Endothelial cell of umbilical vein (primary cell): Measurements from ENCODE around the gene ATP4A. TPM values are rescaled to one million over a fixed set of nuclear protein-coding genes. Genes with fewer than 3 reads are reported as not detected.
A peak's percentile ranks its signal among the peaks of the same experiment; 100 is the strongest.

Experiments used
- BruUV-seq: library from RNA; stranded (reverse); fragments of 400-500 nt; replicated peaks from 2 replicates; lab custom pipeline; 2021; lab: Mats Ljungman, UMichigan
- CTCF ChIA-PET: fragments of 300-600, 350-600 bp; sonication (Branson Sonifier 250); formaldehyde crosslinking; loops from one replicate; lab custom pipeline; 2021; ENCODE audit warnings: antibody characterized with exemption, inconsistent platforms; lab: Charles Lee
- POLR2A ChIA-PET: fragments of 300-600, 350-600 bp; sonication (Branson Sonifier 250); formaldehyde crosslinking; loops from one replicate; lab custom pipeline; 2021; ENCODE audit warnings: antibody characterized with exemption, inconsistent platforms; lab: Charles Lee
- DNase-seq: peaks from one replicate; pipeline ENCODE4 v3.0.0-alpha.2; 2011; ENCODE audit warnings: low read depth, low spot score
- FAIRE-seq: peaks from 2 replicates; lab custom pipeline; 2011; peaks lifted over from hg19 to GRCh38; lab: Jason Lieb, UNC
- H2AFZ ChIP-seq: 2 replicates; pipeline ENCODE4 v1.6.0; 2012; ENCODE audit warnings: low read depth, low read length, control low read depth, inconsistent platforms
- H3K27ac ChIP-seq: 2 replicates; pipeline ENCODE4 v1.5.1; 2011; ENCODE audit warnings: low read depth, mild to moderate bottlenecking, control low read depth, low read length, moderate library complexity; ENCODE audit not compliant: insufficient read depth
- H3K27me3 ChIP-seq, 2 experiments: 2 replicates each; pipeline versions ENCODE4 v1.6.0 to v1.6.1; 2011; ENCODE audit warnings: low read length in 2 of 2, mixed read lengths in 1 of 2; ENCODE audit not compliant: control insufficient read depth in 2 of 2, insufficient read depth in 2 of 2
- H3K36me3 ChIP-seq, 2 experiments: 2 replicates in 1 of 2; 3 replicates in 1 of 2; pipeline ENCODE4 v1.5.1; 2011; ENCODE audit warnings: low read length in 2 of 2, mild to moderate bottlenecking in 1 of 2, moderate library complexity in 1 of 2; ENCODE audit not compliant: control insufficient read depth in 2 of 2, insufficient read depth in 2 of 2; ENCODE audit errors: extremely low read depth in 1 of 2
- H3K4me1 ChIP-seq: 3 replicates; pipeline ENCODE4 v1.5.1; 2011; ENCODE audit warnings: mild to moderate bottlenecking, low read length; ENCODE audit not compliant: control insufficient read depth, insufficient read depth; ENCODE audit errors: extremely low read depth
- H3K4me2 ChIP-seq: 2 replicates; pipeline ENCODE4 v1.6.1; 2011; ENCODE audit warnings: low read length, control low read depth, mixed read lengths; ENCODE audit not compliant: insufficient read depth
- H3K4me3 ChIP-seq, 3 experiments: fragments of 200-600 bp in 1 of 3; sonication (generic), shearing (Covaris generic) in 1 of 3; replicated peaks in 1 of 3; 2 replicates each; pipeline ENCODE4 v1.5.1; 2011 to 2016; ENCODE audit warnings: control low read depth in 3 of 3, low read length in 3 of 3, mild to moderate bottlenecking in 2 of 3, inconsistent platforms in 1 of 3, low read depth in 1 of 3, moderate library complexity in 1 of 3; ENCODE audit not compliant: insufficient read depth in 1 of 3
- H3K79me2 ChIP-seq: 2 replicates; pipeline ENCODE4 v1.6.0; 2012; ENCODE audit warnings: low read length, inconsistent platforms; ENCODE audit not compliant: control insufficient read depth, insufficient read depth
- H3K9ac ChIP-seq: replicated peaks from 2 replicates; pipeline ENCODE3; 2011; ENCODE audit warnings: low read length, control low read depth; ENCODE audit not compliant: insufficient read depth; ENCODE audit errors: extremely low read depth
- H3K9me1 ChIP-seq: replicated peaks from 3 replicates; pipeline ENCODE4 v1.6.0; 2011; ENCODE audit warnings: mild to moderate bottlenecking, low read length; ENCODE audit not compliant: control insufficient read depth, insufficient read depth; ENCODE audit errors: extremely low read depth
- H3K9me3 ChIP-seq: replicated peaks from 2 replicates; pipeline ENCODE4 v1.5.1; 2012; ENCODE audit warnings: low read length, inconsistent platforms; ENCODE audit not compliant: control insufficient read depth, insufficient read depth
- H4K20me1 ChIP-seq: replicated peaks from 2 replicates; pipeline ENCODE3; 2011; ENCODE audit warnings: mild to moderate bottlenecking, low read length; ENCODE audit not compliant: control insufficient read depth, insufficient read depth; ENCODE audit errors: extremely low read depth
- CTCF ChIP-seq, 2 donors: IDR thresholded peaks; 1 replicate in 1 of 2; 2 replicates in 1 of 2; pipeline ENCODE4 v1.5.1; 2011; ENCODE audit warnings: low read length in 2 of 2, mild to moderate bottlenecking in 2 of 2, moderate library complexity in 2 of 2, control low read depth in 1 of 2, inconsistent platforms in 1 of 2, low read depth in 1 of 2; ENCODE audit not compliant: insufficient read depth in 1 of 2; ENCODE audit errors: extremely low read depth in 1 of 2
- EZH2 ChIP-seq: IDR thresholded peaks from 2 replicates; pipeline ENCODE4 v1.6.1; 2012; ENCODE audit warnings: borderline replicate concordance, low read depth, mild to moderate bottlenecking, moderate library complexity, low read length, inconsistent platforms; ENCODE audit not compliant: severe bottlenecking
- FOS ChIP-seq: IDR thresholded peaks from 2 replicates; pipeline ENCODE4 v1.6.1; 2011; ENCODE audit warnings: mild to moderate bottlenecking, low read length, moderate library complexity, borderline replicate concordance; ENCODE audit not compliant: insufficient read depth
- GATA2 ChIP-seq: IDR thresholded peaks from 2 replicates; pipeline ENCODE4 v1.7.0; 2011; ENCODE audit warnings: low read depth, mild to moderate bottlenecking, moderate library complexity, mixed read lengths, low read length; ENCODE audit not compliant: insufficient read length, insufficient read depth
- MAX ChIP-seq: IDR thresholded peaks from 2 replicates; pipeline ENCODE4 v1.6.1; 2011; ENCODE audit not compliant: insufficient read depth, insufficient read length
- POLR2A ChIP-seq: IDR thresholded peaks from 2 replicates; pipeline ENCODE4 v1.6.1; 2012; ENCODE audit warnings: low read depth, mild to moderate bottlenecking, control low read depth, low read length
- POLR2AphosphoS5 ChIP-seq: IDR thresholded peaks from 2 replicates; pipeline ENCODE4 v1.6.1; 2012; ENCODE audit warnings: low read depth, mild to moderate bottlenecking, control low read depth, low read length, moderate library complexity; ENCODE audit not compliant: insufficient read depth
- dilution Hi-C: fragments of 300-500 bp; cut with MboI; formaldehyde crosslinking; loops from one replicate; pipeline ENCODE4 v1.15.0; 2019; ENCODE audit warnings: low sequenced_read_pairs; ENCODE audit not compliant: extremely low pct_ligation_motif_present
- intact Hi-C: fragments of 100-400 bp; cut with micrococcal nuclease; formaldehyde crosslinking; loops from one replicate; pipeline ENCODE4 v1.10.0; 2022
- polyA plus RNA-seq, 4 experiments: library from polyadenylated mRNA; depleted of rRNA in 3 of 4; stranded (reverse) in 3 of 4; unstranded in 1 of 4; fragments of >200 nt; gene quantifications; 2 replicates each; pipeline versions ENCODE4 v1.2.1 to v1.2.3, GENCODE V29; 2011 to 2012; ENCODE audit warnings: missing spikeins in 1 of 4
- total RNA-seq: library from RNA; stranded (reverse); gene quantifications from 2 replicates; pipeline ENCODE4 v1.2.3, GENCODE V29; 2021

Gene ATP4A
- total and polyA plus RNA-seq, 2 donors (not counting 3 experiments of a cell fraction or from before 2014, with no cell fraction given) = not detected

GRCh38 chr19:35556846-35557538 is 6.5 kb downstream of the ATP4A start:
- intact Hi-C loops (loop anchor here (1.0 kb wide), 1 partner anchor 87 kb away; no protein-coding TSS in a partner anchor), dilution Hi-C loops (no loop called here)
- H3K4me2 ChIP-seq = no peak overlapping the region
- BruUV-seq = no TSS peak
- H4K20me1 ChIP-seq = no peaks in the 10 kb centered on the region
- H3K36me3 ChIP-seq = no peaks in the 10 kb centered on the region
- no peak overlapping the region for H3K27ac ChIP-seq
- no peak overlapping the region for H3K4me3 ChIP-seq
- no peaks in the 10 kb centered on the region for H3K9me1 ChIP-seq
- H3K4me1 ChIP-seq = no peaks in the 10 kb centered on the region
- FAIRE-seq = no peak
- peak overlapping the region; percentile 64 for H2AFZ ChIP-seq
- ChIA-PET CTCF (interaction anchor here (0.6 to 1.6 kb wide), 4 partner anchors 9 to 204 kb away, joined by 3 to 18 read pairs (median 3); no protein-coding TSS in a partner anchor), POLR2A (no interaction called here)
- TF ChIP-seq GATA2 (no peak), POLR2AphosphoS5 (no peak), MAX (no peak), FOS (no peak), CTCF (IDR thresholded peaks at IDR 0.05; ENCODE audit: extremely low read depth in 1 of 2, insufficient read depth in 1 of 2, low read depth in 1 of 2, low read length in 2 of 2) (no peak), POLR2A (no peak), EZH2 (no peak)
- H3K9ac ChIP-seq = no peak overlapping the region
- H3K79me2 ChIP-seq = no peaks in the 10 kb centered on the region
- no peak for DNase-seq
- peaks cover 0 to 4% of the 10 kb centered on the region in 2 experiments for H3K27me3 ChIP-seq
- H3K9me3 ChIP-seq = no peaks in the 10 kb centered on the region
